ENCODE data around the gene C16orf96. TPM values are rescaled to one million over a fixed set of nuclear protein-coding genes. Genes with fewer than 3 reads are reported as not detected.

The C16orf96 gene
- not detected in 2 replicates for total RNA-seq

DNA sequence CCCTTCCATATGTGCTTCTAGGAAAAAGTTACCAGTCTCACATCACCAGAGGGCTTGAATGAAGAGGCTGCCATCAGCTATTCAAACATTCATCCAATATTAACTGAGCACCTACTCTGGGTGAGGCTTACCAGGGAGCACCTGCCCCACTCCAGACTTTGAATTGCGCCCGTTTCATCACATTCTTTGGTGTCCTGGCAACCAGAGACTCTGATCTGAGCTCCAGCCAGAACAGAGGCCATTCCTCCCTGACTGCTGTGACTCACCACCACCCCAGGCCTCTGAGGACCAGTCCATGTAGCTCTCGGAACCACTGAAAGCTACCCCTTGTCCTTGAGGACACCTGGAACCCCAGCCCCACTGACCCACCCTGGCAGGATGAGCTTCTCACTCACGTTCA is at the start of gene C16orf96:
C16orf96 (plus strand) TSS at position 229 of the 400 bp plus-strand sequence; CDS start at position 379, 150 bp downstream.

DNA sequence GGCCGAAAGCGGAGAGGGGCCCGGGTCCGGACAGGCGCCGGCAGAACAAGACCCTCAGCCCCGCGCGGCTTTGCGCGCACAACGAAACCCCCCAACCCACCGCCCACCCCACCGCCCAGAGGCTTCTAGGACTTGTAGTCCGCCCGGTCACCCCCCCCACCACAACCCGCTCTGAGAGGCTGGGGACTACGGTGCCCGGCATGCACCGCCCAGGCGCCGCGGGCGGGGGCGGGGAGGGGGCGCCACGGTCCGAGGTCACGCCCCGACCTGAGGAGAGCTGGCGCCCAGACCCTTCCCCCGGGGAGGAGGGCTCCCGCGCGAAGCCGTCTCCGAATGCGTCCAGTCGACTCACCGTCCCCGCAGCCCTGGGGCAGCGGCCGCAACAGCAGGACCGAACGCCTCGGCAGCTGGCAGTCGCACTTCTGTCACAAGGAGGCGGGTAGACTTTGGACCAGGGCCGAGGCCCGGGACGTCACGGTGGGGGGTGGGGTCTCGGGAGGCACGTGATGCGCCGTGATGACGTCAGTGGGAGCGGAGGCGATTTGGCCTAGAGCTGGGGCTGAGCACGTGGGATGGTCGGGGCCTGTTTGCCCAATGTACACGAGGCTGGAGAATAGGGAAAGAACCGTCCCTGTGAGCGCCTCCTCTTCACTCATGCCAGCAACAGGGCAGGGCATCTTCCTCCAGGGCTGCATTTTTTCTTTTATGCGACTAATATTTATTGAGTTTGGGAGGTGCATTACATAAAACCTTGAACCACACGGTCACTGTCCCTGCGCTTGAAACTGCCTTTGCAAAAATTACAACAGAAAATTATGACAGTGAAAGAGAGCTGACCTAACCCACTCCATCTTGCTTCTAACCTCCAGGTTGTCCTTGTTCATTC is 17.5 kb upstream of the C16orf96 start, which contains the start of gene CDIP1:
CDIP1 (minus strand) TSS at position 424 of the 886 bp plus-strand sequence. CDS start 24,643 bp downstream, outside the sequence.

GRCh38 chr16:4614571-4615383 is 58.6 kb downstream of the C16orf96 start, which contains the start of gene UBALD1:
Gene UBALD1 (minus strand): TSS chr16:4614888. CDS start chr16:4614797, 91 bp downstream.

DNA sequence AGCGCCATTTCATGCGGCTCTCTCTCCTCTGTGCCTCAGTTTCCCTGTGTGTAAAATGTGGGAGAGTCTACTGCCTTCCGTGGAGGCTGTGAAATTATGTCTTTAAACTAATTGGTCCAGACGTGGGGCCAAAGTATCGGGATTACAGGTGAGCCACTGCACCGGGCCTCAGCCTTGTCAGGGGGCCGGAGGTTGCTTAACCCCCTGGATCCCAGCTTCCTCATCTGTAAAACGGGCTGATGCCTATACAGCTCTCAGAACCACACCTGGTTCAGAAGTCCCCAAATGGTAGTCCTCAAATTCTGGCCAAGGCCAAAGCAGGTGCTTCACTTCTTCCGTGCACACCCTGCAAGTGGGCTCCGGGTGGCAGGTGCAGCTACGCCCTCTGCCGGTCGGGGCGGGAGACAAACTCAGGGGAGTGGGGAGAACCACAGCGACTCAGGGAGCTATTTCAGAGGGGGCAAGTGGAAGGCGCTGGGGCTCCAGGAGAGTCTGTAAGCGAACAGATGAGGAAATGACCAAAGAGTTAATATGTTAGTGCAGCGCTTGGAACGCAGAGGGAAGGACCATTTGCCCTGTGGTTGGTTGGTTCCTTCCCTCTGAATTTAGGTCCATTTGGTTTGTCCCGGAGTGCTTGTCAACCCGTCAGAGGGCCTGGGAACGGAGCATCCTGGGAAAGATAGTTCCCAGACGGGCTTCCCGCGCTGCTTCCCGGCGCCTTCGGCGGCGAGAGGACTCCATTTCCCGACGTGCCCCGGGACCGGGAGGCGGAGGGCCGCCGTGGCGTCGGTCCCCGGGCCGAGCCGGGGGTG is 68.1 kb downstream of the C16orf96 start, which contains the start of gene MGRN1:
MGRN1 (plus strand) TSS at position 812 of the 812 bp plus-strand sequence. CDS start 135 bp downstream, outside the sequence.

Other genes with a start within 250 kb of the C16orf96 start
- 2.2 and 3.6 TPM in 2 replicates for gene GLIS2, start 240.3 kb upstream of the C16orf96 start, total RNA-seq
- gene PAM16, start 205.0 kb upstream of the C16orf96 start, total RNA-seq, result 29.5 and 34.3 TPM in 2 replicates
- 94.3 and 150 TPM in 2 replicates for gene VASN, start 184.5 kb upstream of the C16orf96 start, total RNA-seq
- gene CORO7, start 139.7 kb upstream of the C16orf96 start, total RNA-seq, result 20.1 and 25.6 TPM in 2 replicates
- 70.9 and 73.8 TPM in 2 replicates for gene DNAJA3, start 130.5 kb upstream of the C16orf96 start, total RNA-seq
- gene NMRAL1, start 81.7 kb upstream of the C16orf96 start, total RNA-seq, result 71.4 and 74.0 TPM in 2 replicates
- 40.7 and 58.1 TPM in 2 replicates for gene HMOX2, start 79.9 kb upstream of the C16orf96 start, total RNA-seq
- 5.0 and 7.2 TPM in 2 replicates for gene CDIP1, start 17.6 kb upstream of the C16orf96 start, total RNA-seq
- 11.0 and 11.1 TPM in 2 replicates for gene UBALD1, start 58.5 kb downstream of the C16orf96 start, total RNA-seq
- gene MGRN1, start 68.5 kb downstream of the C16orf96 start, total RNA-seq, result 29.2 and 34.5 TPM in 2 replicates
- gene NUDT16L1, start 137.2 kb downstream of the C16orf96 start, total RNA-seq, result 25.4 and 31.8 TPM in 2 replicates
- gene ANKS3, start 177.9 kb downstream of the C16orf96 start, total RNA-seq, result 28.7 and 34.0 TPM in 2 replicates
- gene DNAAF8, start 178.2 kb downstream of the C16orf96 start, total RNA-seq, result 0.44 and 1.4 TPM in 2 replicates
- 7.9 and 11.6 TPM in 2 replicates for gene ZNF500, start 210.8 kb downstream of the C16orf96 start, total RNA-seq
- gene SEPTIN12, start 232.0 kb downstream of the C16orf96 start, total RNA-seq, result not detected in 2 replicates
- not detected in 2 replicates for gene SMIM22, start 239.0 kb downstream of the C16orf96 start, total RNA-seq
- gene ROGDI, start 246.3 kb downstream of the C16orf96 start, total RNA-seq, result 12.8 and 14.6 TPM in 2 replicates